ENCODE results near the gene NFIX. TPM values are rescaled to one million over a fixed set of nuclear protein-coding genes. Genes with fewer than 3 reads are reported as not detected.

NFIX gene
- total RNA-seq, 1 experiment from 2014 or later, result 16.4 TPM

DNA sequence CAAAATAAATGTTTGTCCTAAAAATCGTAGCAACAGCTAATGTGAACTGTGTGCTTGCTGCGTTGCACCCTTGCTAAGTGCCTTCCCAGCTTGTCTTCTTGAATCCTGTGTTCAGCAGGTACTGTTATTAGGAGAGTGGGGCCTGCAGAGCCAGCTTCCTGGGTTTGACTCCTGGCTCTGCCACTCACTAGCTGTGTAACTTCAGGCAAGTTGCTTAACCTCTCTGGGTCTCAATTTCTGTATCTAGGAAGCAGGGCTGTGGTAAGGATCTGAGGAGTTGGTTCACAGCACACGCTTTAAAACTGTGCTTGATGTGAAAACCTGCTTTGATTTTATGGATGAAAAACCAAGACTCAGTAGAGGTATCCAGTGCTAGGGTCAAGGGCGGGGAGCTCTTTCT, 10.0 kb downstream of the NFIX start:
- Mint-ChIP-seq H3K27ac (ENCODE audit: unreplicated experiment) (no peak overlapping the region), H3K4me1 (ENCODE audit: low read depth, unreplicated experiment) (no peaks in the 10 kb centered on the region), H3K9me3 (ENCODE audit: low read depth, unreplicated experiment) (no peaks in the 10 kb centered on the region), H3K4me3 (ENCODE audit: low read depth, unreplicated experiment) (no peak overlapping the region), H3K36me3 (ENCODE audit: insufficient read depth, unreplicated experiment) (no peaks in the 10 kb centered on the region), H3K27me3 (ENCODE audit: unreplicated experiment) (no peaks in the 10 kb centered on the region)
- TF ChIP-seq, protein P1, sequence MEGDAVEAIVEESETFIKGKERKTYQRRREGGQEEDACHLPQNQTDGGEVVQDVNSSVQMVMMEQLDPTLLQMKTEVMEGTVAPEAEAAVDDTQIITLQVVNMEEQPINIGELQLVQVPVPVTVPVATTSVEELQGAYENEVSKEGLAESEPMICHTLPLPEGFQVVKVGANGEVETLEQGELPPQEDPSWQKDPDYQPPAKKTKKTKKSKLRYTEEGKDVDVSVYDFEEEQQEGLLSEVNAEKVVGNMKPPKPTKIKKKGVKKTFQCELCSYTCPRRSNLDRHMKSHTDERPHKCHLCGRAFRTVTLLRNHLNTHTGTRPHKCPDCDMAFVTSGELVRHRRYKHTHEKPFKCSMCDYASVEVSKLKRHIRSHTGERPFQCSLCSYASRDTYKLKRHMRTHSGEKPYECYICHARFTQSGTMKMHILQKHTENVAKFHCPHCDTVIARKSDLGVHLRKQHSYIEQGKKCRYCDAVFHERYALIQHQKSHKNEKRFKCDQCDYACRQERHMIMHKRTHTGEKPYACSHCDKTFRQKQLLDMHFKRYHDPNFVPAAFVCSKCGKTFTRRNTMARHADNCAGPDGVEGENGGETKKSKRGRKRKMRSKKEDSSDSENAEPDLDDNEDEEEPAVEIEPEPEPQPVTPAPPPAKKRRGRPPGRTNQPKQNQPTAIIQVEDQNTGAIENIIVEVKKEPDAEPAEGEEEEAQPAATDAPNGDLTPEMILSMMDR (IDR thresholded peaks at IDR 0.05; ENCODE audit: unreplicated experiment), result no peak
- no TSS peak for BruUV-seq (replicated peaks)
- intact Hi-C loops (cut with micrococcal nuclease; ENCODE audit: unreplicated experiment), result no loop called here
- CTCF ChIA-PET, result interaction anchor here (1.1 kb wide), 1 partner anchor 8 kb away, joined by 3 read pairs; no protein-coding TSS in a partner anchor
- no peak for DNase-seq

DNA sequence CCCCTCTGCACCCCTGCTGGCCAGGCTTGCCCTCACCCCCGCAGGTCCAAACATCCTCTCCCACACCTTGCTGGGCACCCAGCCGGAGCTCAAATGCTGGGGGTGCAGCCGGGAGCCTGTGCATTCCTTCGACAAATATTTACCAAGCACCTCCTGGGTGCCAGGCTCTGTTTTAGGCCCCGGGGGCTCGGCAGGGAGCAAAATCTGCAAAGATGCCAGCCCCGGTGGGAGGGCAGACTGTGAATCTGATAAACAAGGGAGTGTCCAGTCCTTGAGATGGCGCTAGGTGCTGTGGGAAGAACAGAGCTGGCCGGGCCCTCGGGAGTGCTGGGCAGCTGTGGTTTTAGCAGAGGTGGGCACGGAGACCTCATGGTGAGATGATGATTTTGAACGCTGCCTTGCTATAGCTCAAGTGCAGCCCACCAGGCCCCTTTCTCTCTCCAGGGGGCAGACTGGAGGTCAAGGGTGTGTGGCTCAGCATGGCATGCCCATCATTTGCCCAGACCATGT, 10.6 kb downstream of the NFIX start:
- Mint-ChIP-seq H3K4me1 (ENCODE audit: low read depth, unreplicated experiment) (no peaks in the 10 kb centered on the region), H3K9me3 (ENCODE audit: low read depth, unreplicated experiment) (no peaks in the 10 kb centered on the region), H3K27me3 (ENCODE audit: unreplicated experiment) (no peaks in the 10 kb centered on the region), H3K27ac (ENCODE audit: unreplicated experiment) (no peak overlapping the region), H3K36me3 (ENCODE audit: insufficient read depth, unreplicated experiment) (no peaks in the 10 kb centered on the region), H3K4me3 (ENCODE audit: low read depth, unreplicated experiment) (no peak overlapping the region)
- intact Hi-C loops (cut with micrococcal nuclease; ENCODE audit: unreplicated experiment), result no loop called here
- no peak for DNase-seq
- no TSS peak for BruUV-seq (replicated peaks)
- CTCF ChIA-PET, result interaction anchor here (0.8 kb wide), 1 partner anchor 88 kb away, joined by 3 read pairs; no protein-coding TSS in a partner anchor
- TF ChIP-seq, protein P1 (IDR thresholded peaks at IDR 0.05; ENCODE audit: unreplicated experiment), result no peak

DNA sequence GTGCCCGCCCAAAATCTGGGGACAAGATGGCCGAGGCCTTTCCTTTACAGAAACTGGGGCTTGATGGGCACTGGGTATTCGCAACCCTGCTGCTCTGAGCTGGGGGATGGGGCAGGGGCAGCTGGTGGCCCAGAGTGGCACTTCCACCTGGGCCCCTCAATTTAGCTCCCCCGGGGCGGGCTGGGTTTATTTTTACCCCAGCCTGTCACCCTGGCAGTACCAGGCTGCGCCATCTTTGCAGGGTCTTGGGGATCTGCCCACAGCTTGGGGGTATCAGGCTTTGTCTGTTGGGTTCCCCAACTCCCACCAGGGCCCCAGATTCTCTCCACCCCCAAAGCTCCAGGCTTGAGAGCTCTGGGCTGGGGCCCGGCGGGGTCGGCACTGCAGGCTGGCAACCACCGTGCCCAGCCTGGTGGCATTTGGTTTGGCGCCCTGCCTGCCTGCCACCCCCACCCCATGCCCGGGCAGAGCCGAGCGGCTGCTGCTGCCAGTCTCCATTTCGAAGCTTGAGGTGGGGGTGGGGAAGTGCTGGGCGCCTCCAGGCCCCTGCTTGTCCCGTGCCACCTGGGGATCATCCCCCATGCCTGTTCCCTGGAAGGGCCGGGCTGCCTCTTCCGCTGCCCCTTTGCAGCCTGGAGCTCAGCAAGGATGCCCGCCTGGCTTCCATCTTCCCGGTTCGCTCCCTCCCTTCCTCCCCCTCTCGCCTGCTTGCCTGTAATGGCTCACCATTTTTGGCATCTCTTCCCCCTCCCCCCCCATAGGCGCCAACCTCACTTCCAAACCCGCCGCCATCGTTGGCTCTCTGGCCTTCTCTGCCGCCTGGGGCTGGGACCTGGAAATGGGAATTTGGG, 11.4 kb downstream of the NFIX start:
- Mint-ChIP-seq H3K36me3 (ENCODE audit: insufficient read depth, unreplicated experiment) (no peaks in the 10 kb centered on the region), H3K27ac (ENCODE audit: unreplicated experiment) (no peak overlapping the region), H3K27me3 (ENCODE audit: unreplicated experiment) (no peaks in the 10 kb centered on the region), H3K9me3 (ENCODE audit: low read depth, unreplicated experiment) (no peaks in the 10 kb centered on the region), H3K4me1 (ENCODE audit: low read depth, unreplicated experiment) (no peaks in the 10 kb centered on the region), H3K4me3 (ENCODE audit: low read depth, unreplicated experiment) (no peak overlapping the region)
- DNase-seq, result no peak
- CTCF ChIA-PET, result interaction anchor here (0.8 kb wide), 1 partner anchor 88 kb away, joined by 3 read pairs; no protein-coding TSS in a partner anchor
- intact Hi-C loops (cut with micrococcal nuclease; ENCODE audit: unreplicated experiment), result no loop called here
- TF ChIP-seq, protein P1 (IDR thresholded peaks at IDR 0.05; ENCODE audit: unreplicated experiment), result no peak
- BruUV-seq (replicated peaks), result no TSS peak

DNA sequence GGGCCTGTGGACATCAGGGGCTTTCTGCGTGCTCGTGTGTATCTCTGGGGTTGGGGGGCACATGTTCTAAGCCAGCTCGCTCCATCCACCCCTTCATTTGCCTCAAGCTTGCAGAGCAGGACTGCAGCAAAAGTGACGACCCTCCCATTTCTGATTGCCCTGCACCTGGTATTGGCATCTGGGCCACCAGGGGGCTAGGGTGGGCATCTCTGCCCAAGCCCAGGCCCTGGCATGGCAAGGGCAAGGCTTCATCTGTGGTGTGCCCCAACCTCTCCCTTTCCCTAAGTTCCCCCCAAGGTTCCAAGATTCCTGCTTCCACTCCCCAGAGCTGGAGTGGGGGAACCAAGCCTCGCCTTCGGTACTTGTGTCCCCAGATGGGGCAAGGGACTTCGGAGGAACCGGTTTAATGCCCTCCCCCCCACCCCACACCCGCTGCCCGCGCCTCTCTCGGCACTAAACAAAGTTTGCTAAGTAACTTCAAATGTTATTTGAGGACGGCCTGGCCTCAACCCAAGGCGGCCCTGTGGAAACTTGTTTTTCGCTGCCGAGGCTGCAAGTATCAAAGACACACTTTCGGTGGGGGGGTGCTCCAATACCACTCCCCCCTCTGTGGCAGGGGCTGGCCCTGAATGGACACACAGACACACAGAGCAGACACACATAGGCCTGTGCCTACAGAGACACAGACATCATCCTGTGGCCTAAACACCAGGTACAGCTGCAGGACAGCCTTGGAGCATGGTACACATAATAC, 12.2 kb downstream of the NFIX start:
- H3K27ac Mint-ChIP-seq (ENCODE audit: unreplicated experiment), result no peak overlapping the region

More for the DNA sequence above, 12.2 kb downstream of the NFIX start:
- no peaks in the 10 kb centered on the region for H3K36me3 Mint-ChIP-seq (ENCODE audit: insufficient read depth, unreplicated experiment)
- CTCF ChIA-PET, result no interaction called here
- no peak overlapping the region for H3K4me3 Mint-ChIP-seq (ENCODE audit: low read depth, unreplicated experiment)
- TF ChIP-seq, protein P1 (IDR thresholded peaks at IDR 0.05; ENCODE audit: unreplicated experiment), result no peak
- intact Hi-C loops (cut with micrococcal nuclease; ENCODE audit: unreplicated experiment), result no loop called here
- BruUV-seq (replicated peaks), result no TSS peak
- DNase-seq, result no peak
- no peaks in the 10 kb centered on the region for H3K4me1 Mint-ChIP-seq (ENCODE audit: low read depth, unreplicated experiment)
- H3K9me3 Mint-ChIP-seq (ENCODE audit: low read depth, unreplicated experiment), result no peaks in the 10 kb centered on the region
- H3K27me3 Mint-ChIP-seq (ENCODE audit: unreplicated experiment), result no peaks in the 10 kb centered on the region
